ENCODE results near the gene PGS1.

PGS1 gene

DNA sequence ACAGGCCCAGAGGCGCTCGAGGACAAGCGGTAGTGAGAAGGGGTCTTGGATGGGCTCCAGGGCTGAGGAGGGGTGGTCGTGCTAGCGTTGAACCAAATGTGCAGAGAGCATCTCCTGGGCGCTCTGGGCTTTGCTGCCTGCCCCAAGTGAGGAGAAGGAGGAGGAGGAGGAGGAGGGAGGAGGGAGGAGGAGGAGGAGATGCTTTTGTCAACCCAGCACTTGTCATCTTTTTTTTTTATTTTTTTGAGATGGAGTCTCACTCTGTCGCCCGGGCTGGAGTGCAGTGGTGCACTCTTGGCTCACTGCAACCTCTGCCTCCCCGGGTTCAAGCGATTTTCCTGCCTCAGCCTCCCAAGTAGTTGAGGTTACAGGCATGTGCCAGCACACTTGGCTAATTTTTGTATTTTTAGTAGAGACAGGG, 59.8 kb downstream of the PGS1 start:
- TF ChIP-seq, protein P1, sequence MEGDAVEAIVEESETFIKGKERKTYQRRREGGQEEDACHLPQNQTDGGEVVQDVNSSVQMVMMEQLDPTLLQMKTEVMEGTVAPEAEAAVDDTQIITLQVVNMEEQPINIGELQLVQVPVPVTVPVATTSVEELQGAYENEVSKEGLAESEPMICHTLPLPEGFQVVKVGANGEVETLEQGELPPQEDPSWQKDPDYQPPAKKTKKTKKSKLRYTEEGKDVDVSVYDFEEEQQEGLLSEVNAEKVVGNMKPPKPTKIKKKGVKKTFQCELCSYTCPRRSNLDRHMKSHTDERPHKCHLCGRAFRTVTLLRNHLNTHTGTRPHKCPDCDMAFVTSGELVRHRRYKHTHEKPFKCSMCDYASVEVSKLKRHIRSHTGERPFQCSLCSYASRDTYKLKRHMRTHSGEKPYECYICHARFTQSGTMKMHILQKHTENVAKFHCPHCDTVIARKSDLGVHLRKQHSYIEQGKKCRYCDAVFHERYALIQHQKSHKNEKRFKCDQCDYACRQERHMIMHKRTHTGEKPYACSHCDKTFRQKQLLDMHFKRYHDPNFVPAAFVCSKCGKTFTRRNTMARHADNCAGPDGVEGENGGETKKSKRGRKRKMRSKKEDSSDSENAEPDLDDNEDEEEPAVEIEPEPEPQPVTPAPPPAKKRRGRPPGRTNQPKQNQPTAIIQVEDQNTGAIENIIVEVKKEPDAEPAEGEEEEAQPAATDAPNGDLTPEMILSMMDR (IDR thresholded peaks at IDR 0.05; ENCODE audit: low read depth, low read length), result no peak
- DNase-seq (ENCODE audit: extremely low read depth, low read depth), result no peak

DNA sequence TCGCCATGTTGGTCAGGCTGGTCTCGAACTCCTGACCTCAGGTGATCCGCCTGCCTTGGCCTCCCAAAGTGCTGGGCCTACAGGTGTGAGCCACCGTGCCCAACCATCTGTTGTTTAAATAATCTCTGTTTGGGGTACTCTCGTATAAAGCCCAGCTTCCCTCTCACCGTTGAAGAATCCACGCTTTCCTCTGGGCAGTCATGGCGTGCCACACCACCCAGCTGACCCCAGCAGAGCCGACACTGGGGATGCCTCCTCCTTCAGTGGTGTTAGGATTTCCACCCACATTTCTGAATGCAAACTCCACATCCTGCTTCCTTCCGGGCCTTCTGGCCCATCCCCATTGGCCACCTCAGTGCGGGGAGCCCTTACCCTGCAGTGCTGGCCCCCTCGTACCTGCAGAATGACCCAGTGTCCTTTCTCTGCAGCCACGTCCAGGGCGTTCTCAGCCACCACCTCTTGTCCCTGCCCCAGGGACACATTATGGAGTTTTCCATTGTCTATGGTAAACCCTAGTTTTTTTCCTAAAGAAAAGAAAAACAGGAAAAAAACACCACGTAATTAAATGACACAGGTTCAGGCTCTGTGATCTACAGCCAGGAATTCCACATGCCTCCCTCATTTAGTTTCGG, 60.4 kb downstream of the PGS1 start:
- no peak for DNase-seq (ENCODE audit: extremely low read depth, low read depth)
- TF ChIP-seq, protein P1 (IDR thresholded peaks at IDR 0.05; ENCODE audit: low read depth, low read length), result no peak

DNA sequence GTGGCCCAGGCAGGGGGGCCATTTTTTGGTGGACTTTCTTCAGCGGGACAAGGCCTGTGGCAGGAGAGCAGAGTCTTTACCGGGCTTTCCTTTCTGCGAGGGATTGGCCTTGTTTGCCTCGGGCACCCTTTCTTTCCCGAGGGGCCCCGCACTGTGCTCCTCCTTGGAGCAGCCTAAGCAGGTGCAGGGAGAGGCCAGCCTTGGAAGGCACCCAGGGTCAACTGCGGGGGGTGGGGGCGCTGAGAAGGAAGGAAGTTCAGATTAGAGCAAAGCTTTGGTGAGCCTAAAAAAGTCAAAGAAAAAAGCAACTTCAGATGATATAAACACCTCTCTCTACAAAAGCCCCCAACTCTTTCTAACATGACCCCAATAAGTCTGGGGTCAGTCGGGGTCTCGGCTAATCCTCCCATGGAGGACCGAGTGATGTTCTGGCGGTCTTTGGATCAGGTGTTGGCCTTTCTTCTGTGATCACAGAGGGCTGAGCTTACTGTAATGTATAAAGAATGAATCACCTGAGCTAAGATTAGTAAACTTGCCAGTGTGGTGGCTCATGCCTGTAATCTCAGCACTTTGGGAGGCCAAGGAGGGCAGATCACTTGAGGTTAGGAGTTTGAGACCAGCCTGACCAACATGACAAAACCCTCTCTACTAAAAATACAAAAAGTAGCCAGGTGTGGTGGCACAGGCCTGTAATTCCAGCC, 63.0 kb downstream of the PGS1 start:
- TF ChIP-seq, protein P1 (IDR thresholded peaks at IDR 0.05; ENCODE audit: low read depth, low read length), result no peak
- DNase-seq (ENCODE audit: extremely low read depth, low read depth), result no peak

DNA sequence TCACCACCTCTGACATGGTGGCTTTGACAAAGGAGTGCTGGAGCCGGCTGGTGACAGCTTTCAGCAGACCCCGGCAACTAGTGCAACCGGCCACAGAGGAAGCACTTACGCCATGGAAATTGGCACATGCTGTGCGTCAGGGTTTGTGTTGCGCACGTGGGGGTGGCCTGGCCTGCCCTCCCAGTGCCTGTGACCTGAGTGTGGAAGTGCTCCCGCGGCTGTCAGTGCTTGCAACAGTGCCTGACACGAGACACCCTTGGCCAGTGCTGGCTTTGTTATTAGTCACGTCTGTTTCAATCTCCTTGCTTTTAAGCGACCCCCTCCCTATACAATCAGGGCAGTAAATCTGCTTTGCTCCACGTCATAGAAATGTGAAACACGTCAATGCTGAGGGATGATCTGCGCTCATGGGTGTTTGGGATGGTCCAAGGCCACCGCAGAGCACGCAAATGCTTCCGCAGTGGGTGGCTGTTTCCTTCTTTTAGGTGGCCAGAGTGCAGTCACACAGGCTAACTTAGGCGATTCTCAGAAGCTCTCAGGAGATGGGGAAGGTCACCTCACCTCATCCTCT, 64.3 kb downstream of the PGS1 start:
- no peak for DNase-seq (ENCODE audit: extremely low read depth, low read depth)
- TF ChIP-seq, protein P1 (IDR thresholded peaks at IDR 0.05; ENCODE audit: low read depth, low read length), result no peak

DNA sequence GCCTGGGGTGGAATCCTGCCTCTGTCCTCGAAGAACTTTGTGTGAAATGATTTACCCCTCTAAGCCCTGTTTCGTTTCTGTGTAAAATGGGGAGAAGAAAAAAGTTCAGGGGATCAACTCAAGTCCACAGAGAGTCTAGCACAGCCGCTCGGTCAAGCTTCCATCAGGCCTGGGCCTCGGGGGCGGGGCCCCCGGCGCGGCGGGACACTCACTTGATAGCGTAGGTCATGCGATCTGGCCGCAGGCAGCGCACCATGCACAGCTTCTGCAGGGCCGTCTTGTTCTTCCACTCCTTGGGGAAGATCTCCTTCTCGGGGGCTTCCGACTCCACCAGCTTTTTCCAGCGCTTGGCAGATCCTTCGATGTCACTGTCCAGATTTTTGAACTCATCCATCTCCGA, 65.9 kb downstream of the PGS1 start:
- no peak for DNase-seq (ENCODE audit: extremely low read depth, low read depth)
- TF ChIP-seq, protein P1 (IDR thresholded peaks at IDR 0.05; ENCODE audit: low read depth, low read length), result no peak

DNA sequence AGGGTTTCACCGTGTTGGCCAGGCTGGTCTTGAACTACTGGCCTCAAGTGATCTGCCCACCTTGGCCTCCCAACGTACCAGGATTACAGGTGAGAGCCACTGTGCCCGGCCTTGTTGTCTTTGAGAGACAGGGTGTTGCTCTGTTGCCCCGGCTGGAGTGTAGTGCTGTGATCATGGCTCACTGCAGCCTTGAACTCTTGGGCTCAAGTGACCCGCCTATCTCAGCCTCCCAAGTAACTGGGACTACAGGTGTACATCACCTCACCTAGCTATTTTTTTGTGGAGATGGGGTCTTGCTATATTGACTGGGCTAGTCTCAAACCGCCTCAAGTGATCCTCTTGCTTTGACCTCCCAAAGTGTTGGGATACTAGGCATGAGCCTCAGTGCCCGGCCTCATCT, 68.4 kb downstream of the PGS1 start:
- TF ChIP-seq, protein P1 (IDR thresholded peaks at IDR 0.05; ENCODE audit: low read depth, low read length), result no peak
- no peak for DNase-seq (ENCODE audit: extremely low read depth, low read depth)

DNA sequence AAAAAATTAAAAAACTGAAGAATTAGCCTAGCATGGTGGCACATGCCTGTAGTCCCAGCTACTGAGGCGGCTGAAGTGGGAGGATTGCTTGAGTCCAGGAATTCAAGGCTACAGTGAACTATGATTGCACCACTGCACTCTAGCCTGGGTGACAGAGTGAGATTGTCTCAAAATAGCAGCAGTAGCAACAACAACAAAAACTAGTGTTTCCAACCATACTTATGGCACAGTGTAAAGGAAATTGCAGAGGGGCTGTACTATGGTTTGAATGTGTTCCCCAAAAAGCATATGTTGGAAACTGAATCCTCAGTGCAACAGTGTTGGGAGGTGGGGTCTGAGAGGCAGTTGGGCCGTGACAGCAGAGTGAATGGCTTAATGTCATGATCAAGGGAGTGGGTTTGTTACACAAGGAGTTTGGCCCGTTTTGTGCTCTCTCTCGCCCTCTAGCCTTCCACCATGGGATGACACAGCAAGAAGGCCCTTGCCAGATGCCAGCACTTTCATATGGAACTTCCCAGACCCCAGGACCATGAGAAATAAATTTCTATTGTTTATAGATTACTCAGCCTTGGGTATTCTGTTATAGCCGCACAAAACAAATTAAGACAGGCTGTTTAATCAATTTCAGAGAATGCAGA, 70.0 kb downstream of the PGS1 start:
- TF ChIP-seq, protein P1 (IDR thresholded peaks at IDR 0.05; ENCODE audit: low read depth, low read length), result no peak
- no peak for DNase-seq (ENCODE audit: extremely low read depth, low read depth)

Measured in AG09319 (cell line).